Esophagus squamous epithelium (tissue), 5 donors: ENCODE data around the gene EPHA6. TPM values are rescaled to one million over a fixed set of nuclear protein-coding genes. Genes with fewer than 3 reads are reported as not detected.

Experiments
- DNase-seq: peaks from one replicate; lab custom pipeline; 2025; lab: John Stamatoyannopoulos, UW
- H3K27ac ChIP-seq, 4 donors: fragments of 200-600 bp; sonication (generic); one replicate each; pipeline ENCODE4 v1.5.1; 2016 to 2019; ENCODE audit warnings: mild to moderate bottlenecking in 1 of 4
- H3K27me3 ChIP-seq, 4 donors: fragments of 200-600 bp; sonication (generic); 1 replicate in 3 of 4; 2 replicates in 1 of 4; pipeline versions ENCODE4 v1.5.1 to v1.6.0; 2017 to 2021; ENCODE audit warnings: antibody characterized with exemption in 1 of 4
- H3K36me3 ChIP-seq, 3 donors: fragments of 200-600 bp; sonication (generic); one replicate each; pipeline ENCODE4 v1.5.1; 2016 to 2019
- H3K4me1 ChIP-seq, 3 donors: fragments of 200-600 bp; sonication (generic); one replicate each; pipeline ENCODE4 v1.5.1; 2017 to 2019
- H3K4me3 ChIP-seq, 4 donors: fragments of 200-600 bp; sonication (generic); 1 replicate in 3 of 4; 2 replicates in 1 of 4; pipeline ENCODE4 v1.5.1; 2016 to 2019; ENCODE audit warnings: mild to moderate bottlenecking in 2 of 4, moderate library complexity in 1 of 4
- H3K9me3 ChIP-seq, 3 donors: fragments of 200-600 bp; sonication (generic); one replicate each; pipeline ENCODE4 v1.5.1; 2016 to 2019
- CTCF ChIP-seq, 6 experiments: fragments of 450-650 bp in 4 of 6; fragments of 200-600 bp in 2 of 6; sonication (generic) in 2 of 6; IDR thresholded peaks; one replicate each; pipeline ENCODE4 v1.5.1; 2016 to 2019; ENCODE audit warnings: antibody characterized with exemption in 6 of 6, mild to moderate bottlenecking in 4 of 6, moderate library complexity in 4 of 6
- POLR2A ChIP-seq, 4 donors: fragments of 450-650 bp; IDR thresholded peaks; one replicate each; pipeline ENCODE4 v1.6.1; 2017; ENCODE audit warnings: antibody characterized with exemption in 4 of 4, mild to moderate bottlenecking in 4 of 4, moderate library complexity in 3 of 4
- WGBS, 2 donors: methylation state at CpG; one replicate each; pipeline ENCODE4 v1.1.5; 2018; 5-methylcytosine and 5-hydroxymethylcytosine counted together
- intact Hi-C: fragments of 100-400 bp; cut with DNase I; formaldehyde crosslinking; loops from one replicate; pipeline ENCODE4 v1.15.0; 2022
- total RNA-seq, 4 donors: library from RNA; depleted of rRNA; stranded (reverse); fragments of >200 nt; gene quantifications; one replicate each; pipeline ENCODE4 v1.1.0, GENCODE V29; 2016
- donor health status: DM: yes; HTN: yes; CAD: no.

EPHA6 gene
- total RNA-seq, 4 donors from 2014 or later: 0.34 to 2.9 (median 1.5) TPM

DNA sequence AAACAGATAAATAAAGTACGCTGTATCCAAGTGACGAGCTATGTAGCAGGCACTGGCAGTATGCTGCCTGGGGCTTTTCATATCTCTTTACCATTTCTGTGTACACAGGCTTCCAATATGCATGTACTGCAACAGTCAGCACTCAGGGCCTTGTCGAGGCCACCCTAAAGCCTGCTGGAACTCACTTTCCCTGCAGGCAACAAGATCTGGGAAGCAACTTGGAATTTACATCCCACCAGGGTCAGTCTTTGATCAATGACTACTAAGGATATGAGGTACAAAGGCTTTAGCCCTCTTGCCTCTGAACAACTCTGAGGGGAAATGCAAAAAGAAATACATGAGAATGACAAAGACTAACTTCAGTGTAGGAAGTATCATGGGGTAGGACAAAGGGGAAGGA lies 848.4 kb downstream of the EPHA6 start:
- no peaks in the 10 kb centered on the region for H3K4me1 ChIP-seq
- no peak overlapping the region for H3K27ac ChIP-seq
- intact Hi-C loops: no loop called here
- 68 to 73% methylated on average over 3 of the region's 3 CpGs for WGBS, 2 donors
- TF ChIP-seq CTCF (IDR thresholded peaks at IDR 0.05) (no peak), POLR2A (IDR thresholded peaks at IDR 0.05) (no peak)
- H3K27me3 ChIP-seq: no peaks in the 10 kb centered on the region
- H3K36me3 ChIP-seq: no peaks in the 10 kb centered on the region
- no peak for DNase-seq
- no peaks in the 10 kb centered on the region for H3K9me3 ChIP-seq
- no peak overlapping the region for H3K4me3 ChIP-seq

DNA sequence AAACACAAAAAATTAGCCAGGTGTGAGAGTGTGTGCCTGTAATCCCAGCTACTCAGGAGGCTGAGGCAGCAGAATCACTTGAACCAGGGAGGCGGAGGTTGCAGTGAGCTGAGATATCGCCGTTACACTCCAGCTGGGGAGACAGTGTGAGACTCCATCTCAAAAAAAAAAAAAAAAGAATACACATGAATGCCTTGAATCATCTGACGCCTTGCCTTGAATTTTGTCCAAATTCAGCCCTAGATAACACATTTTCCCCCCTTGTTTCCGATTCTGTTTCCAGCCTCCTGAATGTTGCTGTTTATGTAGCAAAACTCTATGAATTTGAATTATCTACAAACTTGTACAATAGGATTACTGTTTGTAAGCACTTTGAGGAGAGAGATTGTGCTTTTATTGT lies 851.5 kb downstream of the EPHA6 start:
- Histone ChIP-seq H3K27me3 (no peaks in the 10 kb centered on the region), H3K4me1 (no peaks in the 10 kb centered on the region), H3K27ac (no peak overlapping the region), H3K36me3 (no peaks in the 10 kb centered on the region), H3K9me3 (no peaks in the 10 kb centered on the region), H3K4me3 (no peak overlapping the region)
- 88 to 95% methylated on average over 5 of the region's 5 CpGs for WGBS, 2 donors
- no peak for DNase-seq
- intact Hi-C loops: no loop called here
- TF ChIP-seq POLR2A (IDR thresholded peaks at IDR 0.05) (no peak), CTCF (IDR thresholded peaks at IDR 0.05) (no peak)

- Histone ChIP-seq H3K27me3 (no peaks in the 10 kb centered on the region), H3K4me1 (no peaks in the 10 kb centered on the region), H3K9me3 (no peaks in the 10 kb centered on the region), H3K36me3 (no peaks in the 10 kb centered on the region), H3K27ac (no peak overlapping the region), H3K4me3 (no peak overlapping the region)
- WGBS, 2 donors: 90 to 91% methylated on average over 3 to 4 of the region's 4 CpGs
- TF ChIP-seq CTCF (IDR thresholded peaks at IDR 0.05) (no peak), POLR2A (IDR thresholded peaks at IDR 0.05) (no peak)
- intact Hi-C loops: no loop called here
- DNase-seq: no peak
Observed at GRCh38 chr3:97670952-97671351, 856.6 kb downstream of the EPHA6 start.

GRCh38 chr3:97673357-97673997 lies 859.1 kb downstream of the EPHA6 start:
- H3K27me3 ChIP-seq: no peaks in the 10 kb centered on the region
- no peaks in the 10 kb centered on the region for H3K4me1 ChIP-seq
- no peaks in the 10 kb centered on the region for H3K36me3 ChIP-seq
- TF ChIP-seq POLR2A (IDR thresholded peaks at IDR 0.05) (no peak), CTCF (IDR thresholded peaks at IDR 0.05) (no peak)
- no peaks in the 10 kb centered on the region for H3K9me3 ChIP-seq
- no peak for DNase-seq
- no peak overlapping the region for H3K27ac ChIP-seq
- H3K4me3 ChIP-seq: no peak overlapping the region
- WGBS, 2 donors: 90 to 91% methylated on average over 3 of the region's 3 CpGs
- intact Hi-C loops: no loop called here

DNA sequence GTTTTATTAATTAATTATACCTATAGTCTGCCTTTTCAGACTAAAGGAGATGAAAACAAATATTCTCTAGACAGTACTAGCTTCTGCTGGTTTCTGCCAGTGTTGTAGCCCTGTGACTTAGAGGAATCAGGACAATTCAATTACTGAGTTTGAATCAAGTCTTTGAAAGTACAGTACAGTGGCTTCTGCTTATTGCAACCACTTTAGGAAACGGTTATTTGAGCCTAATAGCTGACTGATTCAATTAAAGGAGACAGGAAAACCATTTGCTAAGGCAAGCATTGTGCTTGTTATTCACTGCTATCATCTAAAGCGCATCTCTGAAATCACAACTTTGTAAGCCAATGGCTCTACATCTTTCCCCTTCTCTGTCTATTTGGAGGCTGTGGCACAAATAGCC lies 860.1 kb downstream of the EPHA6 start:
- DNase-seq: no peak
- Histone ChIP-seq H3K36me3 (no peaks in the 10 kb centered on the region), H3K27ac (no peak overlapping the region), H3K4me3 (no peak overlapping the region), H3K9me3 (no peaks in the 10 kb centered on the region), H3K27me3 (no peaks in the 10 kb centered on the region), H3K4me1 (no peaks in the 10 kb centered on the region)
- intact Hi-C loops: no loop called here
- TF ChIP-seq POLR2A (IDR thresholded peaks at IDR 0.05): no peak
- TF ChIP-seq CTCF (IDR thresholded peaks at IDR 0.05): no peak
- 81% methylated on average over 2 of the region's 2 CpGs for WGBS, 2 donors
